ENCODE measurements around the gene PTK6. TPM values are rescaled to one million over a fixed set of nuclear protein-coding genes. Genes with fewer than 3 reads are reported as not detected.

The PTK6 gene
- total and polyA plus RNA-seq, 2 of the 13 experiments (the other 11 are each of a cell fraction or from before 2014, with no cell fraction given): 0.08 TPM; not detected in 1

DNA sequence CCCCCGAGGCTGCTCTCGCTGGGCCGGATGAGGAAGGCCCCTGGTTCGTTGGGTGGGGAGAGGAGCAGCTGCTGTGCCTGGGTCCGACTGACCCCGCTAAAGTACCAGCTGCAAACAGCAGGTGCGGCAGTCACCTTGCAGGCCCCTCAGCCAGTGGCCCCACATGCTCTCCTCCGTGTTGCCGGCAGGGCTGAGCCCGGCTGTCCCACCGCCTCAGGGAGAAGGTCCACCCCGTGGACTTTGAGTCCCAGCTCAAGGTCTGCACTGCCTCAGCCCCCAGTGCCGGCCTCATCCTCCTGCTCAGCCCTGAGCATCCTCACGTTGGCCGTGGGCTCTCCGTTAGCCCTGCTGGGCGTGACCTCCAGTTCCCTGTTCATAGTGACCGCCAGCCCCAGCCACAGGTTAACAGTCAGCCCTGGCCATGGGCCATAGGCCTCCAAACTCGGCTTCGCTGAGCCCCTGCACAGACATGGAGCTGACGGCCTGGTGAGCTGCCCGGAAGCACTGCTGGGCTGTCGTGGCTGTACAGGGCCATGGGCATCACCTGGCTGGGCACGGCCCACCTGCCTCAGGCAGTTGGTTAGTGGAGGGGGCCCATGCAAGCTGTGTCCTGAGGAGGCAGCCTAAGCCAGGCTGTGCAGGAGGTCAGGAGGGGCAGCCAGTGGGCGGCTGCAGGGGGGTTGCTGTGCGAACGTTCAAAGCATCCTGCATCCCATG, 7.2 kb upstream of the PTK6 start (continued):
- TF ChIP-seq LBX2 (CRISPR knock-in tag; IDR thresholded peaks at IDR 0.05; ENCODE audit: borderline replicate concordance) (no peak), CREB1 (IDR thresholded peaks at IDR 0.05) (no peak), CREB1 (CRISPR knock-in tag; IDR thresholded peaks at IDR 0.05) (no peak), FOXA3 (CRISPR knock-in tag; IDR thresholded peaks at IDR 0.05) (peak; percentile 43), ZNF850 (CRISPR knock-in tag; conservative IDR thresholded peaks at IDR 0.05) (no peak), STAG1 (CRISPR knock-in tag; IDR thresholded peaks at IDR 0.05) (no peak), ZFAT (CRISPR knock-in tag; conservative IDR thresholded peaks at IDR 0.05) (no peak), ZFP36L2 (CRISPR knock-in tag; IDR thresholded peaks at IDR 0.05) (no peak), ZNF513 (CRISPR knock-in tag; conservative IDR thresholded peaks at IDR 0.05) (no peak), GABPB1 (CRISPR knock-in tag; IDR thresholded peaks at IDR 0.05) (peak; percentile 45; the same call in 1 of the 2 replicates), ZFY (CRISPR knock-in tag; IDR thresholded peaks at IDR 0.05) (peak; percentile 25; the same call in 1 of the 2 replicates), DBP (CRISPR knock-in tag; IDR thresholded peaks at IDR 0.05; ENCODE audit: not compliant biosample characterization) (no peak), TCF12 (IDR thresholded peaks at IDR 0.05) (no peak), TCF12 (CRISPR knock-in tag; IDR thresholded peaks at IDR 0.05) (no peak), JUNB (CRISPR knock-in tag; IDR thresholded peaks at IDR 0.05; ENCODE audit: borderline replicate concordance) (no peak), ZNF83 (CRISPR knock-in tag; IDR thresholded peaks at IDR 0.05; ENCODE audit: borderline replicate concordance) (no peak), SRY (CRISPR knock-in tag; IDR thresholded peaks at IDR 0.05) (peak; percentile 80; the same call in 1 of the 2 replicates), AHR (CRISPR knock-in tag; IDR thresholded peaks at IDR 0.05) (peak; percentile 24; the same call in 1 of the 2 replicates), HDAC6 (IDR thresholded peaks at IDR 0.05; ENCODE audit: low read depth, low read length) (no peak), ZNF484 (CRISPR knock-in tag; IDR thresholded peaks at IDR 0.05; ENCODE audit: borderline replicate concordance, low read depth) (no peak), ZNF589 (CRISPR knock-in tag; conservative IDR thresholded peaks at IDR 0.05) (no peak)
- TF ChIP-seq, protein P1, sequence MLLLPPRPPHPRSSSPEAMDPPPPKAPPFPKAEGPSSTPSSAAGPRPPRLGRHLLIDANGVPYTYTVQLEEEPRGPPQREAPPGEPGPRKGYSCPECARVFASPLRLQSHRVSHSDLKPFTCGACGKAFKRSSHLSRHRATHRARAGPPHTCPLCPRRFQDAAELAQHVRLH (CRISPR knock-in tag; IDR thresholded peaks at IDR 0.05; ENCODE audit: borderline replicate concordance, low read depth): no peak
- TF ChIP-seq, protein P2, sequence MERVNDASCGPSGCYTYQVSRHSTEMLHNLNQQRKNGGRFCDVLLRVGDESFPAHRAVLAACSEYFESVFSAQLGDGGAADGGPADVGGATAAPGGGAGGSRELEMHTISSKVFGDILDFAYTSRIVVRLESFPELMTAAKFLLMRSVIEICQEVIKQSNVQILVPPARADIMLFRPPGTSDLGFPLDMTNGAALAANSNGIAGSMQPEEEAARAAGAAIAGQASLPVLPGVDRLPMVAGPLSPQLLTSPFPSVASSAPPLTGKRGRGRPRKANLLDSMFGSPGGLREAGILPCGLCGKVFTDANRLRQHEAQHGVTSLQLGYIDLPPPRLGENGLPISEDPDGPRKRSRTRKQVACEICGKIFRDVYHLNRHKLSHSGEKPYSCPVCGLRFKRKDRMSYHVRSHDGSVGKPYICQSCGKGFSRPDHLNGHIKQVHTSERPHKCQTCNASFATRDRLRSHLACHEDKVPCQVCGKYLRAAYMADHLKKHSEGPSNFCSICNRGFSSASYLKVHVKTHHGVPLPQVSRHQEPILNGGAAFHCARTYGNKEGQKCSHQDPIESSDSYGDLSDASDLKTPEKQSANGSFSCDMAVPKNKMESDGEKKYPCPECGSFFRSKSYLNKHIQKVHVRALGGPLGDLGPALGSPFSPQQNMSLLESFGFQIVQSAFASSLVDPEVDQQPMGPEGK (CRISPR knock-in tag; IDR thresholded peaks at IDR 0.05): peak; percentile 62
- TF ChIP-seq, protein P3, sequence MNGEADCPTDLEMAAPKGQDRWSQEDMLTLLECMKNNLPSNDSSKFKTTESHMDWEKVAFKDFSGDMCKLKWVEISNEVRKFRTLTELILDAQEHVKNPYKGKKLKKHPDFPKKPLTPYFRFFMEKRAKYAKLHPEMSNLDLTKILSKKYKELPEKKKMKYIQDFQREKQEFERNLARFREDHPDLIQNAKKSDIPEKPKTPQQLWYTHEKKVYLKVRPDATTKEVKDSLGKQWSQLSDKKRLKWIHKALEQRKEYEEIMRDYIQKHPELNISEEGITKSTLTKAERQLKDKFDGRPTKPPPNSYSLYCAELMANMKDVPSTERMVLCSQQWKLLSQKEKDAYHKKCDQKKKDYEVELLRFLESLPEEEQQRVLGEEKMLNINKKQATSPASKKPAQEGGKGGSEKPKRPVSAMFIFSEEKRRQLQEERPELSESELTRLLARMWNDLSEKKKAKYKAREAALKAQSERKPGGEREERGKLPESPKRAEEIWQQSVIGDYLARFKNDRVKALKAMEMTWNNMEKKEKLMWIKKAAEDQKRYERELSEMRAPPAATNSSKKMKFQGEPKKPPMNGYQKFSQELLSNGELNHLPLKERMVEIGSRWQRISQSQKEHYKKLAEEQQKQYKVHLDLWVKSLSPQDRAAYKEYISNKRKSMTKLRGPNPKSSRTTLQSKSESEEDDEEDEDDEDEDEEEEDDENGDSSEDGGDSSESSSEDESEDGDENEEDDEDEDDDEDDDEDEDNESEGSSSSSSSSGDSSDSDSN (CRISPR knock-in tag; IDR thresholded peaks at IDR 0.05): peak; percentile 56

Measured in HepG2 (cell line).